ENCODE results near the gene CDKL5.

- TF ChIP-seq, protein P1, sequence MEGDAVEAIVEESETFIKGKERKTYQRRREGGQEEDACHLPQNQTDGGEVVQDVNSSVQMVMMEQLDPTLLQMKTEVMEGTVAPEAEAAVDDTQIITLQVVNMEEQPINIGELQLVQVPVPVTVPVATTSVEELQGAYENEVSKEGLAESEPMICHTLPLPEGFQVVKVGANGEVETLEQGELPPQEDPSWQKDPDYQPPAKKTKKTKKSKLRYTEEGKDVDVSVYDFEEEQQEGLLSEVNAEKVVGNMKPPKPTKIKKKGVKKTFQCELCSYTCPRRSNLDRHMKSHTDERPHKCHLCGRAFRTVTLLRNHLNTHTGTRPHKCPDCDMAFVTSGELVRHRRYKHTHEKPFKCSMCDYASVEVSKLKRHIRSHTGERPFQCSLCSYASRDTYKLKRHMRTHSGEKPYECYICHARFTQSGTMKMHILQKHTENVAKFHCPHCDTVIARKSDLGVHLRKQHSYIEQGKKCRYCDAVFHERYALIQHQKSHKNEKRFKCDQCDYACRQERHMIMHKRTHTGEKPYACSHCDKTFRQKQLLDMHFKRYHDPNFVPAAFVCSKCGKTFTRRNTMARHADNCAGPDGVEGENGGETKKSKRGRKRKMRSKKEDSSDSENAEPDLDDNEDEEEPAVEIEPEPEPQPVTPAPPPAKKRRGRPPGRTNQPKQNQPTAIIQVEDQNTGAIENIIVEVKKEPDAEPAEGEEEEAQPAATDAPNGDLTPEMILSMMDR (conservative IDR thresholded peaks at IDR 0.05) = peak; percentile 56
- TF ChIP-seq ZFX (IDR thresholded peaks at IDR 0.05) = no peak
Observed at GRCh38 chrX:18377796-18378195, 47.6 kb upstream of the CDKL5 start.
